ENCODE results near the gene RANBP17.
"Not testable (repeated sequence)": the region's sequence is repeated elsewhere in the genome, so short reads cannot be mapped to it uniquely, and the experiment has no call there.

Gene RANBP17

GRCh38 chr5:170861917-170862766 lies at the start of gene RANBP17:
RANBP17 (plus strand) TSS chr5:170862018.
- peak; percentile 4 for DNase-seq

GRCh38 chr5:170813231-170813630 lies 48.6 kb upstream of the RANBP17 start:
- no peak for DNase-seq

- DNase-seq, result no peak
These were observed 44.6 kb upstream of the RANBP17 start for GRCh38 chr5:170817195-170817594.

GRCh38 chr5:170818232-170818631 lies 43.6 kb upstream of the RANBP17 start:
- no peak for DNase-seq

- no peak for DNase-seq
These were observed 42.0 kb upstream of the RANBP17 start for GRCh38 chr5:170819824-170820223.

- DNase-seq, result no peak
These were observed 40.5 kb upstream of the RANBP17 start for GRCh38 chr5:170821257-170821800.

GRCh38 chr5:170826117-170826516 lies 35.7 kb upstream of the RANBP17 start:
- DNase-seq, result no peak

GRCh38 chr5:170832241-170832640 lies 29.6 kb upstream of the RANBP17 start:
- no peak for DNase-seq

- DNase-seq, result not testable (repeated sequence)
These were observed 27.8 kb upstream of the RANBP17 start for GRCh38 chr5:170833981-170834380.

GRCh38 chr5:170836226-170836625 lies 25.6 kb upstream of the RANBP17 start:
- DNase-seq, result no peak

- DNase-seq, result no peak
These were observed 17.9 kb upstream of the RANBP17 start for GRCh38 chr5:170843870-170844269.

- DNase-seq, result no peak
These were observed 17.2 kb upstream of the RANBP17 start for GRCh38 chr5:170844651-170845050.

GRCh38 chr5:170846416-170846815 lies 15.4 kb upstream of the RANBP17 start:
- DNase-seq, result no peak

GRCh38 chr5:170846846-170847245 lies 15.0 kb upstream of the RANBP17 start:
- no peak for DNase-seq

- DNase-seq, result no peak
These were observed 13.8 kb upstream of the RANBP17 start for GRCh38 chr5:170848033-170848432.

GRCh38 chr5:170849374-170849773 lies 12.4 kb upstream of the RANBP17 start:
- DNase-seq, result no peak

- DNase-seq, result no peak
These were observed 7.3 kb upstream of the RANBP17 start for GRCh38 chr5:170854566-170854965.

- DNase-seq, result no peak
These were observed 4.8 kb upstream of the RANBP17 start for GRCh38 chr5:170857066-170857465.

GRCh38 chr5:170860415-170860814 lies 1.4 kb upstream of the RANBP17 start:
- no peak for DNase-seq

GRCh38 chr5:170860818-170861666 lies 776 bp upstream of the RANBP17 start:
- no peak for DNase-seq

GRCh38 chr5:170861667-170861916 lies 226 bp upstream of the RANBP17 start:
- no peak for DNase-seq

GRCh38 chr5:170863646-170864045 lies 1.8 kb downstream of the RANBP17 start:
- DNase-seq, result no peak

- DNase-seq, result no peak
These were observed 3.8 kb downstream of the RANBP17 start for GRCh38 chr5:170865622-170866021.

- no peak for DNase-seq
These were observed 6.0 kb downstream of the RANBP17 start for GRCh38 chr5:170867825-170868224.

All from kidney glomerular epithelial cell (primary cell).